ENCODE data around the gene MPZL3.

MPZL3 gene

GRCh38 chr11:118251858-118252652 is at the start of gene MPZL3:
MPZL3 (minus strand) TSS chr11:118252365; CDS start chr11:118252294, 71 bp downstream.
- DNase-seq (ENCODE audit: low read depth), result no peak

- no peak for DNase-seq (ENCODE audit: low read depth)
Observed at GRCh38 chr11:118301600-118302195, 49.5 kb upstream of the MPZL3 start.

- DNase-seq (ENCODE audit: low read depth), result no peak
Observed at GRCh38 chr11:118295815-118296454, 43.8 kb upstream of the MPZL3 start.

GRCh38 chr11:118295199-118295598 is 43.0 kb upstream of the MPZL3 start:
- no peak for DNase-seq (ENCODE audit: low read depth)

GRCh38 chr11:118294053-118294452 is 41.9 kb upstream of the MPZL3 start:
- no peak for DNase-seq (ENCODE audit: low read depth)

- DNase-seq (ENCODE audit: low read depth), result no peak
Observed at GRCh38 chr11:118291477-118292135, 39.4 kb upstream of the MPZL3 start.

- no peak for DNase-seq (ENCODE audit: low read depth)
Observed at GRCh38 chr11:118290923-118291322, 38.8 kb upstream of the MPZL3 start.

GRCh38 chr11:118289401-118289800 is 37.2 kb upstream of the MPZL3 start:
- no peak for DNase-seq (ENCODE audit: low read depth)

- peak; percentile 7 for DNase-seq (ENCODE audit: low read depth)
Observed at GRCh38 chr11:118287006-118287405, 34.8 kb upstream of the MPZL3 start.

GRCh38 chr11:118286545-118286944 is 34.4 kb upstream of the MPZL3 start:
- no peak for DNase-seq (ENCODE audit: low read depth)

- no peak for DNase-seq (ENCODE audit: low read depth)
Observed at GRCh38 chr11:118283756-118284350, 31.7 kb upstream of the MPZL3 start.

- no peak for DNase-seq (ENCODE audit: low read depth)
Observed at GRCh38 chr11:118283037-118283636, 31.0 kb upstream of the MPZL3 start.

- no peak for DNase-seq (ENCODE audit: low read depth)
Observed at GRCh38 chr11:118282606-118283005, 30.4 kb upstream of the MPZL3 start.

GRCh38 chr11:118281284-118281683 is 29.1 kb upstream of the MPZL3 start:
- no peak for DNase-seq (ENCODE audit: low read depth)

GRCh38 chr11:118277312-118277711 is 25.1 kb upstream of the MPZL3 start:
- no peak for DNase-seq (ENCODE audit: low read depth)

- no peak for DNase-seq (ENCODE audit: low read depth)
Observed at GRCh38 chr11:118276422-118276821, 24.3 kb upstream of the MPZL3 start.

- no peak for DNase-seq (ENCODE audit: low read depth)
Observed at GRCh38 chr11:118275176-118275575, 23.0 kb upstream of the MPZL3 start.

- DNase-seq (ENCODE audit: low read depth), result no peak
Observed at GRCh38 chr11:118274186-118274585, 22.0 kb upstream of the MPZL3 start.

- no peak for DNase-seq (ENCODE audit: low read depth)
Observed at GRCh38 chr11:118272001-118272400, 19.8 kb upstream of the MPZL3 start.

- no peak for DNase-seq (ENCODE audit: low read depth)
Observed at GRCh38 chr11:118267486-118267885, 15.3 kb upstream of the MPZL3 start.

GRCh38 chr11:118265954-118266353 is 13.8 kb upstream of the MPZL3 start:
- no peak for DNase-seq (ENCODE audit: low read depth)
